NCI-H774 (cell line): ENCODE measurements around the gene CDK3.
A peak's percentile ranks its signal among the peaks of the same experiment; 100 is the strongest.

Experiments used
- DNase-seq: peaks from one replicate; lab custom pipeline; 2025; lab: John Stamatoyannopoulos, UW

Gene CDK3

GRCh38 chr17:76014100-76014924 is 13.7 kb downstream of the CDK3 start:
- DNase-seq, result peak; percentile 95

- peak; percentile 88 for DNase-seq
Observed at GRCh38 chr17:76014925-76015261, 14.2 kb downstream of the CDK3 start.

GRCh38 chr17:76017481-76018339 is 17.1 kb downstream of the CDK3 start:
- DNase-seq, result no peak

GRCh38 chr17:76018340-76018680 is 17.7 kb downstream of the CDK3 start:
- no peak for DNase-seq

GRCh38 chr17:76018801-76019200 is 18.1 kb downstream of the CDK3 start:
- no peak for DNase-seq

- no peak for DNase-seq
Observed at GRCh38 chr17:76019833-76020467, 19.3 kb downstream of the CDK3 start.

GRCh38 chr17:76022285-76022684 is 21.6 kb downstream of the CDK3 start:
- DNase-seq, result no peak

- no peak for DNase-seq
Observed at GRCh38 chr17:76022973-76023899, 22.6 kb downstream of the CDK3 start.

GRCh38 chr17:76023900-76024237 is 23.2 kb downstream of the CDK3 start:
- DNase-seq, result no peak

- no peak for DNase-seq
Observed at GRCh38 chr17:76024353-76024752, 23.7 kb downstream of the CDK3 start.

GRCh38 chr17:76025294-76025693 is 24.6 kb downstream of the CDK3 start:
- DNase-seq, result no peak

GRCh38 chr17:76026714-76027158 is 26.1 kb downstream of the CDK3 start:
- DNase-seq, result no peak

- DNase-seq, result peak; percentile 13
Observed at GRCh38 chr17:76027159-76027839, 26.6 kb downstream of the CDK3 start, which contains the start of gene EVPL. TSS of gene EVPL (minus strand) at chr17:76027306. CDS start at chr17:76027198, 108 bp downstream.

GRCh38 chr17:76032073-76032779 is 31.6 kb downstream of the CDK3 start:
- DNase-seq, result peak; percentile 48

- DNase-seq, result no peak
Observed at GRCh38 chr17:76032780-76033108, 32.1 kb downstream of the CDK3 start.

- no peak for DNase-seq
Observed at GRCh38 chr17:76033139-76033538, 32.5 kb downstream of the CDK3 start.

- no peak for DNase-seq
Observed at GRCh38 chr17:76034428-76035350, 34.0 kb downstream of the CDK3 start.

GRCh38 chr17:76036497-76037261 is 36.0 kb downstream of the CDK3 start:
- DNase-seq, result no peak

GRCh38 chr17:76038050-76038449 is 37.4 kb downstream of the CDK3 start:
- no peak for DNase-seq
